SW 1271 (cell line): ENCODE data around the gene PKNOX2.

Source experiments
- DNase-seq, 2 experiments: peaks; one replicate each; lab custom pipeline; 2025; lab: John Stamatoyannopoulos, UW

PKNOX2 gene

GRCh38 chr11:125337836-125338834 lies 173.6 kb downstream of the PKNOX2 start:
- DNase-seq = no peak

GRCh38 chr11:125338886-125339811 lies 174.6 kb downstream of the PKNOX2 start:
- no peak for DNase-seq

- DNase-seq = no peak
Measured at GRCh38 chr11:125341676-125342075, 177.1 kb downstream of the PKNOX2 start.

DNA sequence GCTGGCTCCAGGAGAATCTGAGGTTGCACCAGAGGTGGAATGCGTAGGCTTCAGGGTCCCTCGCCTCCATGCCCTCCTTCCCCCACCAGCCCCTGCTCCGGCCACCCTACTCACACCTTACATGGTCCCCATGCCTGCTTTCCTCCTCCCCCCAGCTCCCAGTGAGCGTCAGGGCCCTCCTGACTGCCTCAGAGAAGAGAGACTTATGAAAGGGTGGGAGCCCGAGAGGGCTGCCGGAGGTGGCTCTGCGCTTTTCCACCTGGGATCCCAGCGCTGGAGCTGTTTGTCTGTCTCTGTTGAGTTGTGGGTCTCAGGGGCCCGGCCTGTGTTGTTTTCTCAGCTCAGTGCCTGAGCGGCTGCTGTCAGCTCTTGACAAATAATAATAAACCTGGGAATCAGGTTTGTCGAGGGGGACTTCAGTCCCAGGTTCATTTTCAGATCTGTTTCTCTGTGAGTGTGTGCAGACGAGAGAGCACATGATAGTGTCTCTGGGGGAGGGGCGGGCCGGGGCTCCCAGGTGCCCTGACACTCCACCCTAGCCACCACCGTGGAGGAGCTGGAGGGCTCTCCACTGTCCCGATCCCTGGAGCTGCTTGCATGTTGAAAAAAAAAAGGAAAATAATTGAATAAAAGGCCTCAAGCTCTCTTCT lies 177.9 kb downstream of the PKNOX2 start:
- no peak for DNase-seq

GRCh38 chr11:125343086-125343717 lies 178.7 kb downstream of the PKNOX2 start:
- DNase-seq = no peak

DNA sequence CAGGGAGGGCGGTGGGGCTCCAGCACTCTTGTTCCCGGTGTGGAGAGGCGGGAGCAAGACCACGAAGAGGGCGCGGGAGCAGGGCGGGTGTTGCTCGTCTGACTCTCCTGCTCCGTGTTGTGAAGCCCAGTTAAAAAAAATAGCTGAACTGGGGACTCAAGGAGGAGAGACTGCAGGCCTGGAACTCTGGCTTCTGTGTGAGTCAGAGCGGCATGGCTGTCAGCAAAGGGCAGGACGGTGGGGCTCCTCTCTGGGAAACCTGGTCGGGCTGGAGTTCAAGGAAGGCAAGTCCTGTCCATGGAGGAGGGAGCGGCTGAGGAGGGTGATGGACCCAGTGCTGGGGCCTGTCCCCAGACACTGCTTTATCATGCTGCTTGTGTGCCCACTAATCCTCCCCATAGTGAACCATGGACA lies 179.2 kb downstream of the PKNOX2 start:
- DNase-seq = no peak

DNA sequence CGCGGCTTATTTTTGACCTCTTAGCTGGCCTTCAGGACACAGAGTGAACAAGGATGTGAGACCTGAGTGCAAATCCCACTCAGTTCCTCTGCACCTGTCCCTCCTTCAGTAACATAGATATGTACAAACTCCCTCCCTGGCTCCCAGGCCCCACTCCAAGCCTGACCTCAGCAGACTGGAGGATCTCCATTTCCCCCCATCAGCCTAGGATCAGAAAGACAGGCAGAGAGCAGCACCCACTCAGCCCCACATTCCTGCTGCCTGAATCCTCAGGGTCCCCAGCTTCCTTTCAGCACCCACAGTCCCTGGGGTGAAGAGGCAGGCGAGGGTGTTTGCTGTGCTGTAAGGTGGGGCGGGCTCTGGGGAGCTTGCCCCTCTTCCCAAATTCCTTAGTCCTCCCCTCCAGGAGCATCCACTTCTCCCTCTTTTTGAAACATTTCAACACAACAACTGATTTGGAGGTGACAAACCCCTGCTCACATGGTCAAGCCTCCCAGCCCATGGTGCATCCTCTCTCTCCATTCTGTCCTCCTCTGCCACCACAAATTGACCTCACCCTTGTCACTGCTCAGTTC lies 180.4 kb downstream of the PKNOX2 start:
- DNase-seq = no peak

GRCh38 chr11:125345421-125346178 lies 181.0 kb downstream of the PKNOX2 start:
- DNase-seq = peak in 1 of 2 experiments; percentile 50

- no peak for DNase-seq
Measured at GRCh38 chr11:125346179-125346530, 181.6 kb downstream of the PKNOX2 start.

DNA sequence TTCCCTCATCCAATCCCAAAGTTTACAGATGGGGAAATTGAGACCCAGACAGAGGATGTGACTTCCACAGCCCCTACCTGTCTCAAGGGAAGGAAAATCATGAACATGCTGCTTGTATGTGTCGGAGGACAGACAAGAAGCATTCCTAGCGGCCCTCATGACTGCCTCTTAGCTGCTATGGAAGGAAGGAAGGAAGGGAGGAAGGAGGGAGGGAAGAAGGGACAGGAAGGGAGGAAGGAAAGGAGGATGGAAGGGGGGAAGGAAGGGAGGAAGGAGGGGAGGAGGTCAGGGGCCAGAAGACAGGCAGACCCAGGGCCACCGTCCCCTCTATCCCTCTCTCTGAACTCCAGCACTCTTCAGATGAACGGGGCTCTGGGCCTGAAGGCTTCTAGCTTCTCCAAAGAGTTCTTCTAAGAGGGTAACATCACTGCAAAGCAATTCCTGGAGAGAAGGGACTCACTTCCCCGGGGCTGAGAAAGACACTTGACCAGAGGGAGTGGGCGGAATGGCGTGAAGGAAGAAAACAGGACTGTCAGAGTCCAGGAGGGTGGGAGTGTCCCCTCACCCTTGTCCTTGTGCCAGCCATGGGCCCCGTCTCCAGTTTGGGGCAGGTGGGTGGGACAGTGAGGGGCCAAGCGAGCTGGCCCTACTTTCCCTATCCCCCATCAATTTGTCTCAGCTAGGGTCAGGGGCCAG lies 182.2 kb downstream of the PKNOX2 start:
- DNase-seq = no peak

DNA sequence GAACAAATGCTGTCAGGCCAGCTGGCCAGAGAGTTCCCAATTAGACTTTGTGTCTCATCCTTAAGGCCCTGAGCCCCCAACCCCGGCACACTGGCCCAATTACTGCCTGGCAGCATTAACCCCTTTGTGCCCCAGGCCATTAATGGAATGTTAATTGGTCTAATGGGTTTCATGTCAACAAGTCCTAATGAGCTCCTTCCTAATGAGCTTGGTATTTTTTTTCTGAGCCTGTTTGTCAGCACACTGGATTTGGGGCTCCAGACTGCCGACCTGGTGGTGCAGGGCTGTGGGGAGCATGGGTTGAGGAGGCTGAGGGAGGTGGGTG lies 182.7 kb downstream of the PKNOX2 start:
- no peak for DNase-seq

DNA sequence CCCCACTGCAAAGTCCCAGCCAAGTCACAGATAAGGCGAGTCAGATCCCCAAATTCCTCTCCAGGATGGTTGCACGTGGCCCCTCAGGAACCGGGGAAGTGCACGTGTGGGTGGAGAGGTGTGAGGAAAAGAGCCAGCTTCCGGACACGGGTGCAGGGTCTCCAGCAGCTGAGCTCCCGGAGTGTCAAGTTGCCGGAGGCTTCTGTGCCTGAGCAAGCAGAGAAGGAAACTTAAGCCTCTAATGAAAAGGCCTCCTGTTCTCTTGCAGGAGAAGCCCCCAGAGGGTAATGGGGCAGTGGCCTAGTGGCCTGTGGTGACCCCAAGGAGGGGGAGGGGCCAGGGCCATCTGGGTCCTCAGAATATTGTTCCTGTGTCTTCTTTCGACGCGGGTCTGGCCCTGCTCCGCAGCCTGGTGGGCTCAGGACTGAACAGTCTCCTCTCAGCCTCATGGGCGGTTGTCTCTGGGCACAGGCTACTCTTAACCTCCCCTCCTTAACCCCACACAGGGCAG lies 183.6 kb downstream of the PKNOX2 start:
- no peak for DNase-seq

- peak in 1 of 2 experiments; percentile 13 for DNase-seq
Measured at GRCh38 chr11:125348674-125349309, 184.2 kb downstream of the PKNOX2 start.

DNA sequence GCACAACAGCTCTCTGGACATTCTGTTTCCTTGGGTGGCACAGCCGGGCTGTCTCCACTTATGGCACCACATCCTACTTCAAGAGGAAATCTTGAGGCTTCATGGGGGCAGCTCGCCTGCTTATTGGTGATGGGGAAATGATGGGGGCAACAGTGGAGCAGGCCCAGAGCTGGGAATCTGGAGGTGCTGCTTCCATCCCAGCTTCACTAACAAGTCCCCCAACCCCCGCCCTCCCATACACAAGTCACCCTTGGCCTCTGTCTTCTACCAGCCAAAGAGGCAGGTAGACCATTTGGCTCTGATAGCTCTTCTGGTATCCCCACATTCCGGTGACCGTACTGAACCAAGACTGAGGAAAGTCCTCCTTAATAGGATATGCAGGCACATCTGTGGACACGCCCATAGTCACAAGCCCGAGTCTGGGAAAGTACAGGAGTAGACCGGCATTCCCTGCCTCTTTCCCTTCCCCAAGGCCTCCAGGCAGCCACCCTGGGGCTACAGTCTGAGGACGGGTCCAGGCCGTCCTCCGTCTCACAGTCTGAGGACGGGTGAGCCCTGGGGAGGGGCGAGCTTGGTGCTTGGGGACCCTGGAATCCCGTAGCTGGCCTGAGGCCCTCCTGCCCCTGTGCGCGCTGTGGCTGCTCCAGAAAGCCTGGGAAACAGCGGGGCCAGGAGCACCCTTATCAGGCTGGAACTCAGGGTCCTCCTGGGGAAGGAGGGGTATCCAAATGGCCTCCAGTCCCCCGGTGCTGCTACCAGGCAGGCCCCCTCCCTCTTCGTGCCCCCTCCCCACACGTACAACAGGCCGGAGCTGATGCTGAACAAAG lies 185.9 kb downstream of the PKNOX2 start:
- DNase-seq = no peak

DNA sequence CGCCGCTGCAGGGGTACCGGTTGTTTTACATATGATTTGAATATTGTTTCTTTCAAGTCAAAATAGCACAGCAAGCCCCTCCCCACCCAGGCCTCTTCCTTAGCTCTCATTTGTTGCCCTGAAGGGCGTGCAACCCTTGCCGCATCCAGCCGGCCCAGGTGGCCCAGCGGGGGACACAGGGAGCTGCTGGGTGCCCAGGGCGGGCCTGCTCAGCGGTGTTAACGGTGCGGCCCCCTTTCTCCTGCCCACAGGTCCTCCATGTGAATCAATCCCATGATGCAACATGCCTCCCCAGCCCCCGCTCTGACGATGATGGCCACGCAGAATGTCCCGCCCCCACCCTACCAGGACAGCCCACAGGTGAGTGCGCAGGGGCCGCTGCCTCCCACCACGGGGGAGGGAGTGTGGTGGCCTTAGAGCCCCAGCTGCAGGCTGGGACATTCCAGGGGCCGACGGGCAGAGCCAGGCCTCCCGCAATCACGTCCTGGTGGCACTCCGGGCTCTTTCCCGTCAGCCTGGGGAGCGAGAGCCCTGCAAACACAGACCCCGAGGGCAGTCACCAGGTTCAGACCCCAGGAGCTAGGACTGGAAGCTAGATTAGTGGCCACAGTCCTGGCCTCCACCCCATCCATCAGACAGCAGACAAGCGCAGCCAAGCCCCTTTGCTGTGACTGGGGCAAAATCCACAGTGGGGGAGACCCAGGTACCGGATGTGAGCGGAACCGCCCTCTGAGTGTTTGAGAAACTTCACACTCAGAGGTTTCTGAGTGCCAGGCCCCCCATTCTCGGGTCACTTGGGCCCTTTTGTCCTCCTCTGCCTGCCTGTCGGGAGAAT lies 186.7 kb downstream of the PKNOX2 start:
- no peak for DNase-seq

- no peak for DNase-seq
Measured at GRCh38 chr11:125351868-125352250, 187.3 kb downstream of the PKNOX2 start.

- DNase-seq = no peak
Measured at GRCh38 chr11:125356797-125357196, 192.2 kb downstream of the PKNOX2 start.

- no peak for DNase-seq
Measured at GRCh38 chr11:125357551-125357950, 193.0 kb downstream of the PKNOX2 start.
